Testis (tissue), 2 donors: ENCODE data around the gene MYBPC1.

Source experiments
- POLR2A ChIP-seq: fragments of 450-650 bp; IDR thresholded peaks from one replicate; pipeline ENCODE4 v1.6.1; 2017; ENCODE audit warnings: antibody characterized with exemption, mild to moderate bottlenecking, moderate library complexity
- TF ChIP-seq, protein P1 (sequence below), 3 experiments: fragments of 450-650 bp in 2 of 3; fragments of 200-600 bp in 1 of 3; sonication (generic) in 1 of 3; IDR thresholded peaks; one replicate each; pipeline ENCODE4 v1.5.1; 2016 to 2019; ENCODE audit warnings: antibody characterized with exemption in 3 of 3, mild to moderate bottlenecking in 2 of 3, moderate library complexity in 1 of 3

DNA sequence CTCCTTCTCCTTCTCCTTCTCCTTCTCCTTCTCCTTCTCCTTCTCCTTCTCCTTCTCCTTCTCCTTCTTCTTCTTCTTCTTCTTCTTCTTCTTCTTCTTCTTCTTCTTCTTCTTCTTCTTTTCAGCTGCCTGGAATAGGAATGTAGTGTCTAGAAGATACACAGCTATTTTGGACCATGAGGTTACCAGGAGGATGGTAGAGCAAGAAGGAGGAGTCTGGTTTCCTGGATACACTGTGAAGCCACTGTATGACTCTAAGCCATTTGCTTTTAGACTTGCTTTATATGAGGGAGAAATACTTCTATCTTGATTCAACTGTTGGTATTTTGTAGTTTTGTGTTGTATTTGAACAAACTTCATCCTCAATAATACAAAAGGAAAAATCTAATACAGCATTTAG lies 3.0 kb upstream of the MYBPC1 start:
- TF ChIP-seq, protein P1, sequence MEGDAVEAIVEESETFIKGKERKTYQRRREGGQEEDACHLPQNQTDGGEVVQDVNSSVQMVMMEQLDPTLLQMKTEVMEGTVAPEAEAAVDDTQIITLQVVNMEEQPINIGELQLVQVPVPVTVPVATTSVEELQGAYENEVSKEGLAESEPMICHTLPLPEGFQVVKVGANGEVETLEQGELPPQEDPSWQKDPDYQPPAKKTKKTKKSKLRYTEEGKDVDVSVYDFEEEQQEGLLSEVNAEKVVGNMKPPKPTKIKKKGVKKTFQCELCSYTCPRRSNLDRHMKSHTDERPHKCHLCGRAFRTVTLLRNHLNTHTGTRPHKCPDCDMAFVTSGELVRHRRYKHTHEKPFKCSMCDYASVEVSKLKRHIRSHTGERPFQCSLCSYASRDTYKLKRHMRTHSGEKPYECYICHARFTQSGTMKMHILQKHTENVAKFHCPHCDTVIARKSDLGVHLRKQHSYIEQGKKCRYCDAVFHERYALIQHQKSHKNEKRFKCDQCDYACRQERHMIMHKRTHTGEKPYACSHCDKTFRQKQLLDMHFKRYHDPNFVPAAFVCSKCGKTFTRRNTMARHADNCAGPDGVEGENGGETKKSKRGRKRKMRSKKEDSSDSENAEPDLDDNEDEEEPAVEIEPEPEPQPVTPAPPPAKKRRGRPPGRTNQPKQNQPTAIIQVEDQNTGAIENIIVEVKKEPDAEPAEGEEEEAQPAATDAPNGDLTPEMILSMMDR (IDR thresholded peaks at IDR 0.05): no peak
- no peak for TF ChIP-seq POLR2A
